Smooth muscle cell of the umbilical artery (primary cell): ENCODE data around the gene CHAF1A. TPM values are rescaled to one million over a fixed set of nuclear protein-coding genes. Genes with fewer than 3 reads are reported as not detected.

Experiments used
- total RNA-seq: library from RNA; depleted of rRNA; stranded (reverse); fragments of >200 nt; gene quantifications from 2 replicates; pipeline ENCODE4 v1.2.3, GENCODE V29; 2014

Gene CHAF1A
- 2.4 and 9.3 TPM in 2 replicates for total RNA-seq

GRCh38 chr19:4402171-4403004 lies at the start of gene CHAF1A:
Gene CHAF1A (plus strand): TSS chr19:4402640. CDS start chr19:4402763, 123 bp downstream.

GRCh38 chr19:4400135-4400936 lies 2.1 kb upstream of the CHAF1A start, which contains the start of gene SH3GL1:
Gene SH3GL1 (minus strand): TSS chr19:4400547. CDS start chr19:4400368, 179 bp downstream.

GRCh38 chr19:4457654-4458395 lies 55.4 kb downstream of the CHAF1A start, which contains the start of gene UBXN6:
Gene UBXN6 (minus strand): TSS chr19:4457794. CDS start chr19:4457697, 97 bp downstream.

GRCh38 chr19:4472174-4472974 lies 69.9 kb downstream of the CHAF1A start, which contains the start of gene HDGFL2:
Gene HDGFL2 (plus strand): TSS chr19:4472297. CDS start chr19:4472351, 54 bp downstream.

Other genes starting within 250 kb of the CHAF1A start
- not detected in 2 replicates for gene CREB3L3, start 249.0 kb upstream of the CHAF1A start, total RNA-seq
- gene SIRT6, start 220.1 kb upstream of the CHAF1A start, total RNA-seq: 13.4 and 24.6 TPM in 2 replicates
- gene ANKRD24, start 220.0 kb upstream of the CHAF1A start, total RNA-seq: 2.1 and 2.9 TPM in 2 replicates
- 0.28 and 0.30 TPM in 2 replicates for gene EBI3, start 173.1 kb upstream of the CHAF1A start, total RNA-seq
- gene YJU2, start 155.6 kb upstream of the CHAF1A start, total RNA-seq: 8.0 and 12.1 TPM in 2 replicates
- gene SHD, start 123.4 kb upstream of the CHAF1A start, total RNA-seq: not detected in 2 replicates
- gene TMIGD2, start 100.3 kb upstream of the CHAF1A start, total RNA-seq: not detected in 2 replicates
- gene FSD1, start 98.0 kb upstream of the CHAF1A start, total RNA-seq: 16.9 and 23.8 TPM in 2 replicates
- 1.2 and 3.0 TPM in 2 replicates for gene STAP2, start 63.8 kb upstream of the CHAF1A start, total RNA-seq
- 4.5 and 4.6 TPM in 2 replicates for gene MPND, start 59.1 kb upstream of the CHAF1A start, total RNA-seq
- gene SH3GL1, start 2.1 kb upstream of the CHAF1A start, total RNA-seq: 28.5 and 65.0 TPM in 2 replicates
- gene UBXN6, start 55.2 kb downstream of the CHAF1A start, total RNA-seq: 77.8 and 78.7 TPM in 2 replicates
- gene HDGFL2, start 69.7 kb downstream of the CHAF1A start, total RNA-seq: 37.7 and 60.6 TPM in 2 replicates
- gene PLIN4, start 115.8 kb downstream of the CHAF1A start, total RNA-seq: 0.09 TPM in 1 of 2 replicates, not detected in the other
- gene PLIN5, start 132.6 kb downstream of the CHAF1A start, total RNA-seq: not detected in 2 replicates
- not detected in 2 replicates for gene LRG1, start 137.4 kb downstream of the CHAF1A start, total RNA-seq
- gene SEMA6B, start 157.0 kb downstream of the CHAF1A start, total RNA-seq: 0.23 and 0.30 TPM in 2 replicates
- 1.5 and 5.6 TPM in 2 replicates for gene TNFAIP8L1, start 236.9 kb downstream of the CHAF1A start, total RNA-seq